CD8-positive, alpha-beta memory T cell (primary cell): Measurements from ENCODE around the gene MED13L. TPM values are rescaled to one million over a fixed set of nuclear protein-coding genes. Genes with fewer than 3 reads are reported as not detected.

ENCODE experiments used
- CTCF ChIA-PET: fragments of 350-600 bp; sonication (Branson Sonifier 250); formaldehyde crosslinking; loops from one replicate; lab custom pipeline; 2021; ENCODE audit warnings: antibody characterized with exemption; lab: Charles Lee
- POLR2A ChIA-PET: fragments of 350-600 bp; sonication (Branson Sonifier 250); formaldehyde crosslinking; loops from one replicate; lab custom pipeline; 2021; ENCODE audit warnings: antibody characterized with exemption; lab: Charles Lee
- DNase-seq, 5 donors: peaks; one replicate each; pipeline versions ENCODE4 v3.0.0 to v3.0.0-alpha.2; 2020 to 2022; ENCODE audit warnings: mixed read lengths in 1 of 5
- H3K27ac ChIP-seq: one replicate; pipeline ENCODE4 v1.7.0; 2013; ENCODE audit warnings: low read depth, mild to moderate bottlenecking, low read length, moderate library complexity
- H3K27me3 ChIP-seq: 2 replicates; pipeline ENCODE4 v1.7.0; 2013; ENCODE audit warnings: low read length, mild to moderate bottlenecking; ENCODE audit not compliant: insufficient read depth, poor library complexity, severe bottlenecking
- H3K36me3 ChIP-seq: 2 replicates; pipeline ENCODE4 v1.7.0; 2013; ENCODE audit warnings: mild to moderate bottlenecking, low read length, moderate library complexity; ENCODE audit not compliant: insufficient read depth
- H3K4me1 ChIP-seq: 2 replicates; pipeline ENCODE4 v1.7.0; 2013; ENCODE audit warnings: mild to moderate bottlenecking, low read length, moderate library complexity; ENCODE audit not compliant: insufficient read depth
- H3K4me3 ChIP-seq: 2 replicates; pipeline ENCODE4 v1.7.0; 2013; ENCODE audit warnings: mild to moderate bottlenecking, low read length
- H3K9me3 ChIP-seq: 2 replicates; pipeline ENCODE4 v1.7.0; 2013; ENCODE audit warnings: mild to moderate bottlenecking, low read length
- H3K27ac Mint-ChIP-seq, 8 donors: one replicate each; pipeline ENCODE4 v1.8.0; 2020 to 2021; ENCODE audit warnings: mixed read lengths in 8 of 8, mild to moderate bottlenecking in 6 of 8, inconsistent platforms in 3 of 8, moderate library complexity in 3 of 8
- H3K27me3 Mint-ChIP-seq, 2 donors: one replicate each; pipeline ENCODE4 v1.8.0; 2020 to 2021; ENCODE audit warnings: mixed read lengths in 2 of 2, mild to moderate bottlenecking in 1 of 2, moderate library complexity in 1 of 2
- H3K36me3 Mint-ChIP-seq, 3 donors: one replicate each; pipeline ENCODE4 v1.8.0; 2020 to 2021; ENCODE audit warnings: mixed read lengths in 3 of 3, inconsistent platforms in 1 of 3, mild to moderate bottlenecking in 1 of 3
- H3K4me1 Mint-ChIP-seq, 3 donors: one replicate each; pipeline ENCODE4 v1.8.0; 2020 to 2021; ENCODE audit warnings: mixed read lengths in 3 of 3, inconsistent platforms in 1 of 3, mild to moderate bottlenecking in 1 of 3
- H3K4me3 Mint-ChIP-seq, 7 donors: one replicate each; pipeline ENCODE4 v1.8.0; 2020 to 2021; ENCODE audit warnings: mixed read lengths in 7 of 7, mild to moderate bottlenecking in 6 of 7, moderate library complexity in 4 of 7, inconsistent platforms in 2 of 7
- H3K9me3 Mint-ChIP-seq, 5 donors: one replicate each; pipeline ENCODE4 v1.8.0; 2020 to 2022; ENCODE audit warnings: mixed read lengths in 5 of 5, mild to moderate bottlenecking in 3 of 5, moderate library complexity in 2 of 5, inconsistent platforms in 1 of 5
- polyA plus RNA-seq: library from polyadenylated mRNA; unstranded; fragments of 300-500 nt; fragmentation: Illumina TruSeq; gene quantifications from one replicate; pipeline ENCODE4 v1.2.3, GENCODE V29; 2021
- total RNA-seq, 2 experiments: library from RNA; stranded (reverse); gene quantifications; one replicate each; pipeline ENCODE4 v1.2.3, GENCODE V29; 2021

The MED13L gene
- total and polyA plus RNA-seq, 3 experiments from 2014 or later = 6.6 to 53.4 (median 49.7) TPM

GRCh38 chr12:116159593-116160200 lies 117.8 kb downstream of the MED13L start:
- peaks cover 24% of the 10 kb centered on the region for H3K4me1 ChIP-seq
- Mint-ChIP-seq H3K4me3 (no peak overlapping the region), H3K4me1 (peaks cover 50 to 76% (median 60%) of the 10 kb centered on the region in 3 donors), H3K36me3 (no peaks in the 10 kb centered on the region), H3K27ac (no peak overlapping the region), H3K9me3 (no peaks in the 10 kb centered on the region), H3K27me3 (no peaks in the 10 kb centered on the region)
- no peak for DNase-seq
- POLR2A ChIA-PET = interaction anchor here (0.5 to 0.6 kb wide), 2 partner anchors 22 to 609 kb away, joined by 3 read pairs; no protein-coding TSS in a partner anchor
- CTCF ChIA-PET = interaction anchor here (0.9 kb wide), 1 partner anchor 77 kb away, joined by 4 read pairs; no protein-coding TSS in a partner anchor
- no peaks in the 10 kb centered on the region for H3K36me3 ChIP-seq
- H3K27me3 ChIP-seq = no peaks in the 10 kb centered on the region
- H3K27ac ChIP-seq = no peak overlapping the region
- H3K9me3 ChIP-seq = no peaks in the 10 kb centered on the region
- no peak overlapping the region for H3K4me3 ChIP-seq

- H3K36me3 ChIP-seq = no peaks in the 10 kb centered on the region
- H3K27me3 ChIP-seq = no peaks in the 10 kb centered on the region
- ChIA-PET CTCF (interaction anchor here (0.9 kb wide), 1 partner anchor 77 kb away, joined by 4 read pairs; no protein-coding TSS in a partner anchor), POLR2A (no interaction called here)
- no peak for DNase-seq
- Mint-ChIP-seq H3K9me3 (no peaks in the 10 kb centered on the region), H3K27ac (no peak overlapping the region), H3K4me1 (peaks cover 49 to 74% (median 56%) of the 10 kb centered on the region in 3 donors), H3K4me3 (no peak overlapping the region), H3K36me3 (no peaks in the 10 kb centered on the region), H3K27me3 (no peaks in the 10 kb centered on the region)
- H3K27ac ChIP-seq = no peak overlapping the region
- no peak overlapping the region for H3K4me3 ChIP-seq
- peaks cover 21% of the 10 kb centered on the region for H3K4me1 ChIP-seq
- no peaks in the 10 kb centered on the region for H3K9me3 ChIP-seq
These were observed 118.3 kb downstream of the MED13L start for GRCh38 chr12:116159175-116159574.

- Mint-ChIP-seq H3K27me3 (no peaks in the 10 kb centered on the region), H3K9me3 (no peaks in the 10 kb centered on the region), H3K36me3 (no peaks in the 10 kb centered on the region), H3K4me1 (peaks cover 53 to 77% (median 61%) of the 10 kb centered on the region in 3 donors), H3K27ac (peak overlapping the region in 1 of 8 donors; percentile 72), H3K4me3 (no peak overlapping the region)
- no peak for DNase-seq
- Histone ChIP-seq H3K4me3 (no peak overlapping the region), H3K36me3 (no peaks in the 10 kb centered on the region), H3K9me3 (no peaks in the 10 kb centered on the region), H3K27me3 (no peaks in the 10 kb centered on the region), H3K4me1 (peaks cover 26% of the 10 kb centered on the region), H3K27ac (no peak overlapping the region)
- CTCF ChIA-PET = interaction anchor here (0.8 kb wide), 1 partner anchor 37 kb away, joined by 3 read pairs; no protein-coding TSS in a partner anchor
- POLR2A ChIA-PET = no interaction called here
These were observed 119.6 kb downstream of the MED13L start for GRCh38 chr12:116157845-116158267.

- H3K4me3 Mint-ChIP-seq = no peak overlapping the region
- H3K36me3 Mint-ChIP-seq = no peaks in the 10 kb centered on the region
These were observed 120.9 kb downstream of the MED13L start for GRCh38 chr12:116156614-116157013.

GRCh38 chr12:116155383-116155782 lies 122.1 kb downstream of the MED13L start:
- Mint-ChIP-seq H3K27ac (no peak overlapping the region), H3K9me3 (no peaks in the 10 kb centered on the region), H3K36me3 (no peaks in the 10 kb centered on the region), H3K4me1 (peaks cover 55 to 81% (median 69%) of the 10 kb centered on the region in 3 donors), H3K4me3 (no peak overlapping the region), H3K27me3 (no peaks in the 10 kb centered on the region)
- no peaks in the 10 kb centered on the region for H3K27me3 ChIP-seq
- no peak for DNase-seq
- no peak overlapping the region for H3K27ac ChIP-seq
- CTCF ChIA-PET = no interaction called here
- peaks cover 17% of the 10 kb centered on the region for H3K4me1 ChIP-seq
- no peak overlapping the region for H3K4me3 ChIP-seq
- POLR2A ChIA-PET = interaction anchor here (0.5 kb wide), 1 partner anchor 119 kb away, joined by 4 read pairs; no protein-coding TSS in a partner anchor
- no peaks in the 10 kb centered on the region for H3K9me3 ChIP-seq
- H3K36me3 ChIP-seq = no peaks in the 10 kb centered on the region

More at GRCh38 chr12:116156614-116157013, 120.9 kb downstream of the MED13L start:
- H3K27ac Mint-ChIP-seq = no peak overlapping the region
- H3K4me3 ChIP-seq = no peak overlapping the region
- ChIA-PET CTCF (no interaction called here), POLR2A (no interaction called here)
- no peaks in the 10 kb centered on the region for H3K36me3 ChIP-seq
- H3K4me1 ChIP-seq = peaks cover 26% of the 10 kb centered on the region
- no peak for DNase-seq
- H3K27me3 ChIP-seq = no peaks in the 10 kb centered on the region
- H3K4me1 Mint-ChIP-seq = peaks cover 54 to 79% (median 66%) of the 10 kb centered on the region in 3 donors
- H3K27me3 Mint-ChIP-seq = no peaks in the 10 kb centered on the region
- no peaks in the 10 kb centered on the region for H3K9me3 Mint-ChIP-seq
- no peaks in the 10 kb centered on the region for H3K9me3 ChIP-seq
- no peak overlapping the region for H3K27ac ChIP-seq

- no peak overlapping the region for H3K4me3 ChIP-seq
- Mint-ChIP-seq H3K27ac (peak overlapping the region in 1 of 8 donors; percentile 29), H3K27me3 (no peaks in the 10 kb centered on the region), H3K4me3 (no peak overlapping the region), H3K4me1 (peaks cover 65 to 84% (median 77%) of the 10 kb centered on the region in 3 donors), H3K36me3 (no peaks in the 10 kb centered on the region), H3K9me3 (no peaks in the 10 kb centered on the region)
- H3K27ac ChIP-seq = no peak overlapping the region
- ChIA-PET CTCF (no interaction called here), POLR2A (no interaction called here)
- DNase-seq = no peak
- no peaks in the 10 kb centered on the region for H3K9me3 ChIP-seq
- peaks cover 17% of the 10 kb centered on the region for H3K4me1 ChIP-seq
- H3K36me3 ChIP-seq = no peaks in the 10 kb centered on the region
- no peaks in the 10 kb centered on the region for H3K27me3 ChIP-seq
These were observed 123.5 kb downstream of the MED13L start for GRCh38 chr12:116153983-116154382.

GRCh38 chr12:116153113-116153512 lies 124.4 kb downstream of the MED13L start:
- H3K27ac ChIP-seq = no peak overlapping the region
- no peak overlapping the region for H3K4me3 Mint-ChIP-seq
- CTCF ChIA-PET = no interaction called here
- peak overlapping the region in 2 of 8 donors; percentile 58 to 89 for H3K27ac Mint-ChIP-seq
- H3K27me3 ChIP-seq = no peaks in the 10 kb centered on the region
- no peaks in the 10 kb centered on the region for H3K27me3 Mint-ChIP-seq
- H3K36me3 ChIP-seq = no peaks in the 10 kb centered on the region
- POLR2A ChIA-PET = no interaction called here
- no peaks in the 10 kb centered on the region for H3K36me3 Mint-ChIP-seq
- peaks cover 62 to 81% (median 74%) of the 10 kb centered on the region in 3 donors for H3K4me1 Mint-ChIP-seq
- H3K4me1 ChIP-seq = peaks cover 19% of the 10 kb centered on the region
- no peak for DNase-seq
- H3K9me3 ChIP-seq = no peaks in the 10 kb centered on the region
- H3K9me3 Mint-ChIP-seq = no peaks in the 10 kb centered on the region
- H3K4me3 ChIP-seq = no peak overlapping the region

GRCh38 chr12:116152268-116152667 lies 125.2 kb downstream of the MED13L start:
- H3K27me3 Mint-ChIP-seq = no peaks in the 10 kb centered on the region
- POLR2A ChIA-PET = no interaction called here
- H3K36me3 ChIP-seq = no peaks in the 10 kb centered on the region
- no peak overlapping the region for H3K4me3 ChIP-seq
- H3K27me3 ChIP-seq = no peaks in the 10 kb centered on the region
- CTCF ChIA-PET = no interaction called here
- no peaks in the 10 kb centered on the region for H3K36me3 Mint-ChIP-seq
- H3K27ac Mint-ChIP-seq = no peak overlapping the region
- H3K4me1 ChIP-seq = peaks cover 13% of the 10 kb centered on the region
- peaks cover 53 to 73% (median 65%) of the 10 kb centered on the region in 3 donors for H3K4me1 Mint-ChIP-seq
- H3K9me3 Mint-ChIP-seq = no peaks in the 10 kb centered on the region
- no peak for DNase-seq
- no peak overlapping the region for H3K4me3 Mint-ChIP-seq
- H3K27ac ChIP-seq = no peak overlapping the region
- H3K9me3 ChIP-seq = no peaks in the 10 kb centered on the region
